Stimulated activated CD4-positive, alpha-beta T cell treated with anti-CD3 and anti-CD28 coated beads, Interleukin-2, amount 100 ng/mL, for 48 hours (primary cell): ENCODE measurements around the gene ZDHHC16.
A peak's percentile ranks its signal among the peaks of the same experiment; 100 is the strongest.
"Not testable (repeated sequence)": the region's sequence is repeated elsewhere in the genome, so short reads cannot be mapped to it uniquely, and the experiment has no call there.

ENCODE experiments used
- DNase-seq, 2 donors: peaks; one replicate each; pipeline ENCODE4 v3.0.0-alpha.2; 2020

ZDHHC16 gene

GRCh38 chr10:97445722-97446639 is at the start of gene ZDHHC16, which contains the start of gene EXOSC1:
ZDHHC16 (plus strand) TSS chr10:97446175; CDS start chr10:97451676, 5,501 bp downstream.
EXOSC1 (minus strand) TSS chr10:97446006; CDS start chr10:97445985, 21 bp downstream.
- peak; percentile 84 to 88 for DNase-seq

GRCh38 chr10:97399843-97400545 is 46.0 kb upstream of the ZDHHC16 start:
- no peak for DNase-seq

GRCh38 chr10:97400665-97401454 is 45.1 kb upstream of the ZDHHC16 start, which contains the start of gene RRP12:
RRP12 (minus strand) TSS chr10:97401340; CDS start chr10:97401231, 109 bp downstream.
- peak; percentile 67 to 79 for DNase-seq

- DNase-seq: no peak
These were observed 44.5 kb upstream of the ZDHHC16 start for GRCh38 chr10:97401455-97401919.

GRCh38 chr10:97404044-97404443 is 41.9 kb upstream of the ZDHHC16 start:
- DNase-seq: no peak

- no peak for DNase-seq
These were observed 39.9 kb upstream of the ZDHHC16 start for GRCh38 chr10:97406064-97406463.

- DNase-seq: not testable (repeated sequence)
These were observed 39.5 kb upstream of the ZDHHC16 start for GRCh38 chr10:97406483-97406882.

GRCh38 chr10:97407211-97407951 is 38.6 kb upstream of the ZDHHC16 start:
- DNase-seq: peak in 1 of 2 donors; percentile 54

GRCh38 chr10:97407952-97408248 is 38.1 kb upstream of the ZDHHC16 start:
- no peak for DNase-seq

- DNase-seq: no peak
These were observed 37.4 kb upstream of the ZDHHC16 start for GRCh38 chr10:97408496-97408992.

GRCh38 chr10:97411406-97411805 is 34.6 kb upstream of the ZDHHC16 start:
- no peak for DNase-seq

GRCh38 chr10:97412891-97413304 is 33.1 kb upstream of the ZDHHC16 start:
- DNase-seq: peak in 1 of 2 donors; percentile 60

GRCh38 chr10:97416565-97416964 is 29.4 kb upstream of the ZDHHC16 start:
- DNase-seq: no peak

GRCh38 chr10:97423757-97424098 is 22.2 kb upstream of the ZDHHC16 start:
- DNase-seq: not testable (repeated sequence)

GRCh38 chr10:97425964-97426775 is 19.8 kb upstream of the ZDHHC16 start, which contains the start of gene PGAM1:
PGAM1 (plus strand) TSS chr10:97426191; CDS start chr10:97426308, 117 bp downstream.
- DNase-seq: peak; percentile 91 to 96

GRCh38 chr10:97426776-97427570 is 19.0 kb upstream of the ZDHHC16 start:
- DNase-seq: no peak

- no peak for DNase-seq
These were observed 18.3 kb upstream of the ZDHHC16 start for GRCh38 chr10:97427571-97428179.

- DNase-seq: no peak
These were observed 17.4 kb upstream of the ZDHHC16 start for GRCh38 chr10:97428572-97428981.

GRCh38 chr10:97434055-97434454 is 11.9 kb upstream of the ZDHHC16 start:
- DNase-seq: no peak

GRCh38 chr10:97434557-97434956 is 11.4 kb upstream of the ZDHHC16 start:
- no peak for DNase-seq
